Measurements from ENCODE around the gene TXN2.

The TXN2 gene, protein sequence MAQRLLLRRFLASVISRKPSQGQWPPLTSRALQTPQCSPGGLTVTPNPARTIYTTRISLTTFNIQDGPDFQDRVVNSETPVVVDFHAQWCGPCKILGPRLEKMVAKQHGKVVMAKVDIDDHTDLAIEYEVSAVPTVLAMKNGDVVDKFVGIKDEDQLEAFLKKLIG

DNA sequence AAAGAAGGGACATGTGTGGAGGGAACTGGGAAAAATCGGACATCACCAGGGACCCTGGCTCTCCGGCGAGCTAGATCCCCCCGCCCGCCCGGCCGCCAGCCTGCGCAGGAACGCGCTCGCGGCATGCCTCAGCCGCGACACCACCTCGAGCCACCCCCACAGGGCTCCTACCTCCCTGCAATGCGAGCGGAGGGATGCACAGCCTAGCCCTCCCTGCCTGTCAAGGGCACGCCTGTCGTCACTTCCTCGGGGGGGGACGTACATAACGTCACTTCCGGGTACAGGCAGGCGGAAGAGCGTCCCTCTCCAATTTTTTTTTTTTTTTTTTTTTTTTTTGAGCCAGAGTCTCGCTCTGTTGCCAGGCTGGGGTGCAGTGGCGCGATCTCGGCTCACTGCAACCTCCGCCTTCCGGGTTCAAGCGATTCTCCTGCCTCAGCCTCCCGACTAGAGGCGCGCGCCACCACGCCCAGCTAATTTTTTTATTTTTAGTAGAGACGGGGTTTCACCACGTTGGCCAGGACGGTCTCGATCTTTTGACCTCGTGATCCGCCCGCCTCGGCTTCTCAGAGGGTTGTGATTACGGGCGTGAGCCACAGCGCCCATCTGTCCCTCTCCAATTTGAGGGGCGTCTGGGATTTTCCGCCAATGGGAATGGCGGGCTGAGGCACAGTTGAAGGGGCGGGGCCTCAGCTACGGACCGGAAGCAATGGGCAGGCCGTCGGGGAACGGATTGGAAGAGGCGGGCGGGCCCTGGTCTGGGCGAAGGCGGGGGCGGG lies at the start of gene TXN2:
Gene TXN2 (minus strand): TSS at position 248 of the 776 bp plus-strand sequence. CDS start 803 bp downstream, outside the sequence.
- peak; percentile 56; the same call in 1 of the 2 replicates for TF ChIP-seq EGR1 (IDR thresholded peaks at IDR 0.05)
- TF ChIP-seq TCF12 (IDR thresholded peaks at IDR 0.05; ENCODE audit: low read depth): peak; percentile 65
- TF ChIP-seq TEAD4 (IDR thresholded peaks at IDR 0.05): peak; percentile 42; the same call in 1 of the 2 replicates
- TF ChIP-seq TAF1 (IDR thresholded peaks at IDR 0.05; ENCODE audit: low read depth): peak; percentile 82
- TF ChIP-seq NFIC (IDR thresholded peaks at IDR 0.05): peak; percentile 13
- TF ChIP-seq CEBPB (IDR thresholded peaks at IDR 0.05): no peak
- TF ChIP-seq CREB1 (IDR thresholded peaks at IDR 0.05; ENCODE audit: low read depth): peak; percentile 97
- no peak for TF ChIP-seq RAD21 (IDR thresholded peaks at IDR 0.05; ENCODE audit: low read depth)
- peak; percentile 39; the same call in 1 of the 2 replicates for TF ChIP-seq EP300 (IDR thresholded peaks at IDR 0.05; ENCODE audit: borderline replicate concordance)
- TF ChIP-seq, protein P1, sequence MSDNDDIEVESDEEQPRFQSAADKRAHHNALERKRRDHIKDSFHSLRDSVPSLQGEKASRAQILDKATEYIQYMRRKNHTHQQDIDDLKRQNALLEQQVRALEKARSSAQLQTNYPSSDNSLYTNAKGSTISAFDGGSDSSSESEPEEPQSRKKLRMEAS (IDR thresholded peaks at IDR 0.05): peak; percentile 42
- TF ChIP-seq YY1 (IDR thresholded peaks at IDR 0.05; ENCODE audit: low read depth): 0 out of 2 replicates have a peak, but pooled peaks have one; percentile 47
- TF ChIP-seq, protein P2, sequence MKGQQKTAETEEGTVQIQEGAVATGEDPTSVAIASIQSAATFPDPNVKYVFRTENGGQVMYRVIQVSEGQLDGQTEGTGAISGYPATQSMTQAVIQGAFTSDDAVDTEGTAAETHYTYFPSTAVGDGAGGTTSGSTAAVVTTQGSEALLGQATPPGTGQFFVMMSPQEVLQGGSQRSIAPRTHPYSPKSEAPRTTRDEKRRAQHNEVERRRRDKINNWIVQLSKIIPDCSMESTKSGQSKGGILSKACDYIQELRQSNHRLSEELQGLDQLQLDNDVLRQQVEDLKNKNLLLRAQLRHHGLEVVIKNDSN (IDR thresholded peaks at IDR 0.05): no peak
- TF ChIP-seq, protein P3, sequence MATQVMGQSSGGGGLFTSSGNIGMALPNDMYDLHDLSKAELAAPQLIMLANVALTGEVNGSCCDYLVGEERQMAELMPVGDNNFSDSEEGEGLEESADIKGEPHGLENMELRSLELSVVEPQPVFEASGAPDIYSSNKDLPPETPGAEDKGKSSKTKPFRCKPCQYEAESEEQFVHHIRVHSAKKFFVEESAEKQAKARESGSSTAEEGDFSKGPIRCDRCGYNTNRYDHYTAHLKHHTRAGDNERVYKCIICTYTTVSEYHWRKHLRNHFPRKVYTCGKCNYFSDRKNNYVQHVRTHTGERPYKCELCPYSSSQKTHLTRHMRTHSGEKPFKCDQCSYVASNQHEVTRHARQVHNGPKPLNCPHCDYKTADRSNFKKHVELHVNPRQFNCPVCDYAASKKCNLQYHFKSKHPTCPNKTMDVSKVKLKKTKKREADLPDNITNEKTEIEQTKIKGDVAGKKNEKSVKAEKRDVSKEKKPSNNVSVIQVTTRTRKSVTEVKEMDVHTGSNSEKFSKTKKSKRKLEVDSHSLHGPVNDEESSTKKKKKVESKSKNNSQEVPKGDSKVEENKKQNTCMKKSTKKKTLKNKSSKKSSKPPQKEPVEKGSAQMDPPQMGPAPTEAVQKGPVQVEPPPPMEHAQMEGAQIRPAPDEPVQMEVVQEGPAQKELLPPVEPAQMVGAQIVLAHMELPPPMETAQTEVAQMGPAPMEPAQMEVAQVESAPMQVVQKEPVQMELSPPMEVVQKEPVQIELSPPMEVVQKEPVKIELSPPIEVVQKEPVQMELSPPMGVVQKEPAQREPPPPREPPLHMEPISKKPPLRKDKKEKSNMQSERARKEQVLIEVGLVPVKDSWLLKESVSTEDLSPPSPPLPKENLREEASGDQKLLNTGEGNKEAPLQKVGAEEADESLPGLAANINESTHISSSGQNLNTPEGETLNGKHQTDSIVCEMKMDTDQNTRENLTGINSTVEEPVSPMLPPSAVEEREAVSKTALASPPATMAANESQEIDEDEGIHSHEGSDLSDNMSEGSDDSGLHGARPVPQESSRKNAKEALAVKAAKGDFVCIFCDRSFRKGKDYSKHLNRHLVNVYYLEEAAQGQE (IDR thresholded peaks at IDR 0.05; ENCODE audit: low read depth): no peak
- no peak for TF ChIP-seq ZBTB7A (IDR thresholded peaks at IDR 0.05; ENCODE audit: low read depth)
- TF ChIP-seq FOXM1 (IDR thresholded peaks at IDR 0.05; ENCODE audit: borderline replicate concordance, low read depth): 0 out of 2 replicates have a peak, but pooled peaks have one; percentile 31

DNA sequence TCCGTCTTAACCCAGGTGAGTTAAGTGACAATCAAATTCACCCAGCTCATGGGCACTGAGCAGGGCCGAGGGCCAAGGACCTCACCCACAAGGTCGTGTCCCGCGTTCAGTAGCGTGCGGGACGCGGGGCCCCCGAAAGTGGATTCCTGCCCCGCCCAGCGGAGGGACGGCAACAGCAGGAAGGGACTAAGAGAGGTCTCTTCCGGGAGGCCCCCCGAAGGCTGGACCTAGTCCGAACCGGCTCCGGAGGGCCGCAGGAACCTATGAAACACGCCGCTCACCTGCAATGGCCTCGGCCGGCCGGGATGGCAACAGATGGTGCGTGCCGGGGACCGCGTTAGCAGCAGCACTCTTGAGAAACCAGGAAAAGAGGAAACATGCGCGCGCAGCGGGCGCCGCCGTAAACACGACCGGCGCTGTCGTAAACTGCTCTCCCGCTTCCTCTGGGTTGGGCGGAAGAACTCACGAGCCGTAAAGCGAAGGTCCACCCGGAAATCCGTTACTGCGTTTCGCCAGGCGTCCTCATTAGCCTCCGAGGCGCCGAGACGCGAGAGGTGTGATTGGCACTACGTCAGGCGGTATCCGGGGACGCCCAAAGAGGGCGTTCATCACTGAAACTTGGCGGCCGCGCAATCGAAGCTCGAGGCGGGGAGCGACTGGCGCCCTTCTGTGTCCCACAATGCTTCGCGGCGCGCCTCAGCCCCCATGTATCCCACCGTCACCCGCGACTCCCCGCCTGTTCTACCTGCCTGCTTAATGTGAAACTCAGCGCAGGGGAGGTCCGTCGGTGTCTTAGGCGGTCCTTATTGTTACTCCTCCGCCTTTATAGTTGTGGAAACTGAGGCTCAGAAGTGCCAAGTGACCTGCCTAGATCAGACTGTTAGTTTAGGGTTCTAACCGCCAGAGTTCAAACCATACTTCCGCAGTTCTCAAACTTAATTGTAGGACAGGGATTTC lies 47.6 kb upstream of the TXN2 start, which contains the start of gene EIF3D:
Gene EIF3D (minus strand): TSS at position 372 of the 957 bp plus-strand sequence. CDS start 3,045 bp downstream, outside the sequence.
- TF ChIP-seq ZBTB7A (IDR thresholded peaks at IDR 0.05; ENCODE audit: low read depth) (no peak), EGR1 (IDR thresholded peaks at IDR 0.05) (no peak), YY1 (IDR thresholded peaks at IDR 0.05; ENCODE audit: low read depth) (peak; percentile 76), CREB1 (IDR thresholded peaks at IDR 0.05; ENCODE audit: low read depth) (peak; percentile 80), TCF12 (IDR thresholded peaks at IDR 0.05; ENCODE audit: low read depth) (peak; percentile 81), FOXM1 (IDR thresholded peaks at IDR 0.05; ENCODE audit: borderline replicate concordance, low read depth) (peak; percentile 35; the same call in 1 of the 2 replicates), TEAD4 (IDR thresholded peaks at IDR 0.05) (no peak; the same call in none of the 2 replicates), EP300 (IDR thresholded peaks at IDR 0.05; ENCODE audit: borderline replicate concordance) (no peak), NFIC (IDR thresholded peaks at IDR 0.05) (no peak; the same call in 1 of the 2 replicates), TAF1 (IDR thresholded peaks at IDR 0.05; ENCODE audit: low read depth) (peak; percentile 96), RAD21 (IDR thresholded peaks at IDR 0.05; ENCODE audit: low read depth) (no peak), CEBPB (IDR thresholded peaks at IDR 0.05) (peak; percentile 54; the same call in 1 of the 2 replicates)
- TF ChIP-seq, protein P1 (IDR thresholded peaks at IDR 0.05): peak; percentile 95
- TF ChIP-seq, protein P2 (IDR thresholded peaks at IDR 0.05): no peak; the same call in 1 of the 2 replicates
- TF ChIP-seq, protein P3 (IDR thresholded peaks at IDR 0.05; ENCODE audit: low read depth): peak; percentile 33

DNA sequence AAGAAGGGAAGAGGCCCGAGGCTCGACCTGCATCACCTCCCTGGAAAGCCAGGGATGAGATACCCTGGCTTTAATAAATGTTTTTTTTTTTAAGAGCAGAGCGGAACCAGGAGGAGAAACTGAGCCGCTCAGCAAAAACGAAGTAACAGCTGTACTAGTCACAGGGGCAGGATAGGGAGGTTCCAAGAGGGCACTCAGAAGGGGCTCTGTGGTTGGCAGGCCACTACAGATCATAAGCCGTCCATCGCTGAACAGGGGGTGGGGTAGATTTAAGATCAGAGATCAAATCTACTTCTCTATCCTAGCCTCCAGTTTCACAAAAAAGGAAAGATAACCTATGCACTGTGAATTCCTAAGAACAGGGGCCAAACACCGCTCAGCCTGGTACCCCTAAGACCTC lies 46.9 kb upstream of the TXN2 start:
- no peak for TF ChIP-seq YY1 (IDR thresholded peaks at IDR 0.05; ENCODE audit: low read depth)
- TF ChIP-seq, protein P2 (IDR thresholded peaks at IDR 0.05): no peak
- no peak for TF ChIP-seq TAF1 (IDR thresholded peaks at IDR 0.05; ENCODE audit: low read depth)
- no peak for TF ChIP-seq EP300 (IDR thresholded peaks at IDR 0.05; ENCODE audit: borderline replicate concordance)
- no peak for TF ChIP-seq CEBPB (IDR thresholded peaks at IDR 0.05)
- no peak for TF ChIP-seq TEAD4 (IDR thresholded peaks at IDR 0.05)
- no peak for TF ChIP-seq ZBTB7A (IDR thresholded peaks at IDR 0.05; ENCODE audit: low read depth)
- TF ChIP-seq CREB1 (IDR thresholded peaks at IDR 0.05; ENCODE audit: low read depth): no peak
- TF ChIP-seq EGR1 (IDR thresholded peaks at IDR 0.05): no peak
- TF ChIP-seq RAD21 (IDR thresholded peaks at IDR 0.05; ENCODE audit: low read depth): no peak
- TF ChIP-seq, protein P3 (IDR thresholded peaks at IDR 0.05; ENCODE audit: low read depth): no peak
- no peak for TF ChIP-seq FOXM1 (IDR thresholded peaks at IDR 0.05; ENCODE audit: borderline replicate concordance, low read depth)
- TF ChIP-seq TCF12 (IDR thresholded peaks at IDR 0.05; ENCODE audit: low read depth): no peak
- no peak for TF ChIP-seq NFIC (IDR thresholded peaks at IDR 0.05)
- TF ChIP-seq, protein P1 (IDR thresholded peaks at IDR 0.05): no peak

All from Ishikawa (cell line).